Urothelium cell line (cell line): ENCODE results near the gene GMPPA.

Source experiments
- DNase-seq: peaks from one replicate; pipeline ENCODE4 v3.0.0; 2011; ENCODE audit warnings: low spot score, mixed read lengths
- FAIRE-seq: peaks from 2 replicates; lab custom pipeline; 2011; peaks lifted over from hg19 to GRCh38; lab: Jason Lieb, UNC

Gene GMPPA

GRCh38 chr2:219553168-219553417, 54.4 kb downstream of the GMPPA start:
- DNase-seq (no peak), FAIRE-seq (no peak)

GRCh38 chr2:219553463-219553963, 54.8 kb downstream of the GMPPA start:
- FAIRE-seq, result no peak
- DNase-seq, result no peak

- DNase-seq (no peak), FAIRE-seq (no peak)
These were observed 55.7 kb downstream of the GMPPA start for GRCh38 chr2:219554350-219554749.

GRCh38 chr2:219555956-219556355, 57.3 kb downstream of the GMPPA start:
- FAIRE-seq, result no peak
- no peak for DNase-seq

GRCh38 chr2:219556413-219556812, 57.7 kb downstream of the GMPPA start:
- DNase-seq, result no peak
- FAIRE-seq, result no peak
